ENCODE measurements around the gene GPRC5A. TPM values are rescaled to one million over a fixed set of nuclear protein-coding genes. Genes with fewer than 3 reads are reported as not detected.

The GPRC5A gene
- total RNA-seq, 1 experiment from 2014 or later, result 468 TPM

DNA sequence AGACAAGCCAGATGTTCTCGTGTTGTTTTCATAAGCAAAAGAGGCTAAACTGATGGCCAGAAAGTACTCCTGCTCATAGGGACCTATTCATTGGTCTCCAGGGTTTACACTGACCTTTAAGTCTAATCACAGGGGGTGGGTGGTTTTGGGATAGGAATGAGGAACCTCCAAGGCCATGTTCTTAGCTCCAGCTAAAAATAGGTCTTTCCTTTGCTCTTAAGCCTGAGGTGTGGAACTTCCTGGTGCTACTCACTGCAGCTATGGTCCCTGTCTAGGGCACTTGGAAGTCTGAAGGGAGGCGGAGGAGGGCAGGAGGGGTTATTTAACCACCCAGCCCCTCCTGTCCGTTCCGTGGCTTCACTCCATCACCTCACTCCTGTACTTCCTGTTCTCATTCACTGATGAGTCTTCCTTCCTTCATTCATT, 18.6 kb downstream of the GPRC5A start:
- Histone ChIP-seq H4K20me1 (ENCODE audit: insufficient read depth) (peaks cover 98% of the 10 kb centered on the region), H3K4me2 (peak overlapping the region; percentile 36), H3K27me3 (ENCODE audit: insufficient read depth, low read depth) (no peaks in the 10 kb centered on the region), H2AFZ (no peak overlapping the region), H3K36me3 (ENCODE audit: low read depth) (peaks cover 80% of the 10 kb centered on the region), H3K27ac (peak overlapping the region; percentile 38; the same call in 1 of the 2 replicates), H3K9me2 (ENCODE audit: insufficient read depth) (no peaks in the 10 kb centered on the region), H3K9me3 (ENCODE audit: insufficient read depth, low read depth) (no peaks in the 10 kb centered on the region), H3K4me1 (replicated peaks; ENCODE audit: insufficient read depth) (peaks cover 32% of the 10 kb centered on the region), H3K4me3 (no peak overlapping the region), H3F3A (ENCODE audit: insufficient read depth, low read depth) (peaks cover 100% of the 10 kb centered on the region), H3K79me2 (ENCODE audit: low read depth) (peaks cover 98% of the 10 kb centered on the region)
- BruUV-seq (replicated peaks), result no TSS peak
- CTCF ChIA-PET, result interaction anchor here (0.6 to 1.1 kb wide), 3 partner anchors 28 to 98 kb away, joined by 3 to 5 read pairs (median 3); no protein-coding TSS in a partner anchor
- POLR2A ChIA-PET (ENCODE audit: unreplicated experiment), result interaction anchor here (0.7 kb wide), 1 partner anchor 250 kb away, joined by 4 read pairs; no protein-coding TSS in a partner anchor
- TF ChIP-seq EZH2 (IDR thresholded peaks at IDR 0.05; ENCODE audit: low read depth) (no peak), CTCF (conservative IDR thresholded peaks at IDR 0.05) (no peak)
- intact Hi-C loops (cut with micrococcal nuclease; ENCODE audit: unreplicated experiment), result no loop called here
- peak in 1 of 2 experiments; percentile 35 for DNase-seq

- POLR2A ChIA-PET (ENCODE audit: unreplicated experiment), result no interaction called here
- peak overlapping the region; percentile 23; the same call in 1 of the 2 replicates for H3K27ac ChIP-seq
- CTCF ChIA-PET, result interaction anchor here (0.6 to 0.9 kb wide), 2 partner anchors 8 to 101 kb away, joined by 5 to 10 read pairs; no protein-coding TSS in a partner anchor
These were observed 21.3 kb downstream of the GPRC5A start for GRCh38 chr12:12912711-12913110.

DNA sequence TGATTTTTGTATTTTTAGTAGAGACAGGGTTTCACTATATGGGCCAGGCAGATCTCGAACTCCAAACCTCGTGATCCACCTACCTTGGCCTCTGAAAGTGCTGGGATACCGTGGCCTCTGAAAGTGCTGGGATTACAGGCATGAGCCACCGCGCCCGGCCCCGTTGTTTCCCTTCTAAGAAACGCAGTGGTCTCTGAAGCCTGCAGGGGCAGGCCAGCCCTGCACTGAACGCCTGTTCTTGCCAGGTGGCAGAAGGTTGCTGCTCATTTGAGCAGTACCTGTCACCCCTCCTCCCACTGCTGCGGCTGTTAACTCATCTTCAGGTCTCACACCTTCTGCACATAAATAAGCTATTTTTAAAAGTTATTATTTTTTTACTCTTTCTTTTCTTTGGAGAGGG, 24.3 kb downstream of the GPRC5A start:
- intact Hi-C loops (cut with micrococcal nuclease; ENCODE audit: unreplicated experiment), result loop anchor here (1.0 to 5.0 kb wide), 3 partner anchors 68 to 319 kb away; no protein-coding TSS in a partner anchor
- BruUV-seq (replicated peaks), result TSS peak; percentile 0
- H3K79me2 ChIP-seq (ENCODE audit: low read depth), result peaks cover 69% of the 10 kb centered on the region
- ChIA-PET POLR2A (ENCODE audit: unreplicated experiment) (interaction anchor here (0.6 to 0.7 kb wide), 3 partner anchors 72 to 558 kb away, joined by 3 to 5 read pairs (median 4); no protein-coding TSS in a partner anchor), CTCF (interaction anchor here (1.1 to 1.9 kb wide), 2 partner anchors 24 to 107 kb away, joined by 4 to 17 read pairs; partner anchors contain the start of gene GPRC5A)
- H3K36me3 ChIP-seq (ENCODE audit: low read depth), result peaks cover 64% of the 10 kb centered on the region
- no peaks in the 10 kb centered on the region for H3K9me2 ChIP-seq (ENCODE audit: insufficient read depth)
- TF ChIP-seq CTCF (conservative IDR thresholded peaks at IDR 0.05) (no peak), EZH2 (IDR thresholded peaks at IDR 0.05; ENCODE audit: low read depth) (no peak)
- H3F3A ChIP-seq (ENCODE audit: insufficient read depth, low read depth), result peaks cover 100% of the 10 kb centered on the region
- DNase-seq, result no peak
- H3K4me2 ChIP-seq, result no peak overlapping the region
- H3K27ac ChIP-seq, result no peak overlapping the region
- no peak overlapping the region for H3K4me3 ChIP-seq
- H2AFZ ChIP-seq, result no peak overlapping the region
- no peaks in the 10 kb centered on the region for H3K27me3 ChIP-seq (ENCODE audit: insufficient read depth, low read depth)
- H3K9me3 ChIP-seq (ENCODE audit: insufficient read depth, low read depth), result no peaks in the 10 kb centered on the region
- 0 out of 2 replicates have a peak, but pooled peaks cover 5% of the 10 kb centered on the region for H3K4me1 ChIP-seq (replicated peaks; ENCODE audit: insufficient read depth)
- peaks cover 66% of the 10 kb centered on the region for H4K20me1 ChIP-seq (ENCODE audit: insufficient read depth)

More at GRCh38 chr12:12912711-12913110, 21.3 kb downstream of the GPRC5A start:
- TF ChIP-seq EZH2 (IDR thresholded peaks at IDR 0.05; ENCODE audit: low read depth), result no peak
- no peak for TF ChIP-seq CTCF (conservative IDR thresholded peaks at IDR 0.05)
- H3K4me2 ChIP-seq, result no peak overlapping the region
- peaks cover 88% of the 10 kb centered on the region for H4K20me1 ChIP-seq (ENCODE audit: insufficient read depth)
- DNase-seq, result no peak
- no peak overlapping the region for H3K4me3 ChIP-seq
- no peak overlapping the region for H2AFZ ChIP-seq
- peaks cover 98% of the 10 kb centered on the region for H3K79me2 ChIP-seq (ENCODE audit: low read depth)
- peaks cover 32% of the 10 kb centered on the region for H3K4me1 ChIP-seq (replicated peaks; ENCODE audit: insufficient read depth)
- intact Hi-C loops (cut with micrococcal nuclease; ENCODE audit: unreplicated experiment), result no loop called here
- no peaks in the 10 kb centered on the region for H3K27me3 ChIP-seq (ENCODE audit: insufficient read depth, low read depth)
- no peaks in the 10 kb centered on the region for H3K9me2 ChIP-seq (ENCODE audit: insufficient read depth)
- TSS peak; percentile 1 for BruUV-seq (replicated peaks)
- peaks cover 81% of the 10 kb centered on the region for H3K36me3 ChIP-seq (ENCODE audit: low read depth)
- peaks cover 100% of the 10 kb centered on the region for H3F3A ChIP-seq (ENCODE audit: insufficient read depth, low read depth)
- H3K9me3 ChIP-seq (ENCODE audit: insufficient read depth, low read depth), result no peaks in the 10 kb centered on the region
